Cortex of kidney (tissue), 1 donor: ENCODE results near the gene APEH.

Source experiments
- DNase-seq: peaks from one replicate; lab custom pipeline; 2025; lab: John Stamatoyannopoulos, UW

The APEH gene

DNA sequence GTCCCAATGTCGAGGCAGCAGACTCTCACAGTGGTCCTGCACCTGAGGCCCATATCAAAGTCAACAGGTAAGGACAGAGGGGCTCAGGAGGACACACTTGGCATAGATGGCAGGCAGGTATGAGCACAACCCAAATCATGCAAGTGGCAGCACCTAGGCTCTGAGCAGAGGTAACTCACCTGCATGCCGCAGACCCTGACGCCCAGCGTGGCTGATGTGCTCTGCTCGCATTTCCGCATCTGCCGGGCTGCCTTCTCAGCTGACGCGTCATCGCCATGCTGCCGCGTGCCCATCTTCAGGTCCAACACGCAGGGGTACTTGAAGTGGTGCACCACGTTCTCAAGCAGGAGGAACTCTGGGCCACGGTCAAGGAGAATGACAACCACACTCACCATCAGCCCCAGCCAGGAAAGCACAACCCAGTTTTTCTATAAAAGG lies 53.8 kb downstream of the APEH start:
- no peak for DNase-seq

DNA sequence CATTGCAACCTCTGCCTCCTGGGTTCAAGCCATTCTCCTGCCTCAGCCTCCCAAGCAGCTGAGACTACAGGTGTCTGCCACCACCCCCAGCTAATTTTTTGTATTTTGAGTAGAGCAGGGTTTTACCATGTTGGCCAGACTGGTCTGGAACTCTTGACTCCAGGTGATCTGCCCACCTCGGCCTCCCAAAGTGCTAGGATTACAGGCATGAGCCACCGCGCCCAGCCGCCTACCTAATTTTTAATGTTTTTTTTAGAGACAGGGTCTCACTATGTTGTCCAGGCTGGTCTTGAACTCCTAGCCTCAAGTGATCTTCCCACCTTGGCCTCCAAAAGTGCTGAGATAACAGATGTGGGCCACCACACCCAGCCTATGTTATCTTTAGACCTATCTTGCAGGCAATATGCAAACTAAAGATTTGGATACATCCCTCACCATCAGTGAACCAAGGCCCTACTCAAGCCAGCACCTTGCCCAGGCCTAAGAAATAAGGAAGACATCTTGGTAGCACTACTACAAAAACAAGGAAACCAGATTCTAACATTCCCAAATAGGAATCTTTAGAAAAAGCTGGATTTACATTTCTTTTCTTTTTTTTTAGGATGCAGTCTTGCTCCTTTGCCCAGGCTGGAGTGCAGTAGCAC lies 55.9 kb downstream of the APEH start:
- no peak for DNase-seq

DNA sequence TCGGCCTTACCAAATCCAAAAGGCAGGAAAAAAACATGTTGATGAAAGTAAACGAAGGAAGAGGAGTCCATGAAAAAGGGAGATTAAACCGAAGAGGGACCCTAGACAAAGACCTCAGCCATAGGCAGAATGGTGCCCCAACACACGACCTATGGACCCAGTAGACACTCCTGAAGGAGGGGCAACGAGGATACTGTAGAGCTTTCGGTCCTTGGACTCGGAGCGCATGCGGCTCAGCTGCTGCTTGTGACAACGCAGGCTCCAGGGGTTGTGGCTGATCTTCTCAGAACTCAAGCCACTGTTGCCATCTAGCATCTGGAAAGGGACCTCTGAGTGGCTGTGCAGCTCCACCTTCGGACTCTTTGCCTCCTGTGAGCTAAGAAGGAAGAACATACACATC lies 58.4 kb downstream of the APEH start:
- no peak for DNase-seq

DNA sequence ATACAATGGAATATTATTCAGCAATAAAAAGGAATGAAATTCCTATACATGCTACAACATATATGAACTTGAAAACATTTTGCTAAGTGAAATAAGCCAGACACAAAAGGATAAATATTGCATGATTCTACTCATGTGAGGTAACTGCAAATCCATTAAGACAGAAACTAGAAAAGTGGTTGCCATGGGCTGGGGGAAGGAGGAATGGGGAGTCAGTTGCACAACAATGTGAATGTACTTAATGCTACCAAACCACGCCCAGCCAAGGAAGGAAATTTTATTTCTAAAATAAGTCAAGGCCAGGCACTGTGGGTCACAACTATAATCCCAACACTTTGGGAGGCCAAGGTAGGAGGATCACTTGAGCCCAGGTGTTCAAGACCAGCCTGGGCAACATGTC lies 59.4 kb downstream of the APEH start:
- no peak for DNase-seq
